Muscle of leg (tissue), 11 donors: ENCODE data around the gene TMC6. TPM values are rescaled to one million over a fixed set of nuclear protein-coding genes. Genes with fewer than 3 reads are reported as not detected.

Experiments
- DNase-seq: peaks from one replicate; pipeline ENCODE4 v3.0.0; 2013
- H3K27ac ChIP-seq: one replicate; pipeline ENCODE4 v1.5.1; 2013; ENCODE audit warnings: mild to moderate bottlenecking, low read length, control low read depth
- H3K27me3 ChIP-seq: one replicate; pipeline ENCODE4 v1.6.1; 2013; ENCODE audit warnings: low read length; ENCODE audit not compliant: control insufficient read depth, insufficient read depth
- H3K36me3 ChIP-seq: one replicate; pipeline ENCODE4 v1.6.1; 2013; ENCODE audit warnings: low read length; ENCODE audit not compliant: control insufficient read depth, insufficient read depth
- H3K4me1 ChIP-seq: one replicate; pipeline ENCODE4 v1.6.1; 2013; ENCODE audit warnings: low read length; ENCODE audit not compliant: control insufficient read depth, insufficient read depth
- H3K4me3 ChIP-seq: one replicate; pipeline ENCODE4 v1.5.1; 2013; ENCODE audit warnings: low read length, control low read depth
- H3K9me3 ChIP-seq: replicated peaks from 2 replicates; pipeline ENCODE4 v1.6.1; 2013; ENCODE audit warnings: low read depth, low read length; ENCODE audit not compliant: control insufficient read depth
- WGBS: methylation state at CpG from one replicate; pipeline ENCODE4 v1.1.5; 2013; ENCODE audit warnings: missing lambda C conversion rate; ENCODE audit not compliant: insufficient coverage; 5-methylcytosine and 5-hydroxymethylcytosine counted together
- polyA plus RNA-seq, 8 donors: library from polyadenylated mRNA; unstranded; fragments of 120-200 nt; gene quantifications; one replicate each; pipeline versions ENCODE4 v1.2.1 to v1.2.3, GENCODE V29; 2013; ENCODE audit warnings: inconsistent platforms in 1 of 8, low replicate concordance in 1 of 8; ENCODE audit not compliant: insufficient read length in 8 of 8, insufficient read depth in 1 of 8
- total RNA-seq: library from RNA; stranded (reverse); fragments of 120-200 nt; gene quantifications from one replicate; pipeline ENCODE4 v1.2.4, GENCODE V29; 2013

The TMC6 gene
- total and polyA plus RNA-seq, 9 donors = 21.6 to 40.7 (median 26.1) TPM

DNA sequence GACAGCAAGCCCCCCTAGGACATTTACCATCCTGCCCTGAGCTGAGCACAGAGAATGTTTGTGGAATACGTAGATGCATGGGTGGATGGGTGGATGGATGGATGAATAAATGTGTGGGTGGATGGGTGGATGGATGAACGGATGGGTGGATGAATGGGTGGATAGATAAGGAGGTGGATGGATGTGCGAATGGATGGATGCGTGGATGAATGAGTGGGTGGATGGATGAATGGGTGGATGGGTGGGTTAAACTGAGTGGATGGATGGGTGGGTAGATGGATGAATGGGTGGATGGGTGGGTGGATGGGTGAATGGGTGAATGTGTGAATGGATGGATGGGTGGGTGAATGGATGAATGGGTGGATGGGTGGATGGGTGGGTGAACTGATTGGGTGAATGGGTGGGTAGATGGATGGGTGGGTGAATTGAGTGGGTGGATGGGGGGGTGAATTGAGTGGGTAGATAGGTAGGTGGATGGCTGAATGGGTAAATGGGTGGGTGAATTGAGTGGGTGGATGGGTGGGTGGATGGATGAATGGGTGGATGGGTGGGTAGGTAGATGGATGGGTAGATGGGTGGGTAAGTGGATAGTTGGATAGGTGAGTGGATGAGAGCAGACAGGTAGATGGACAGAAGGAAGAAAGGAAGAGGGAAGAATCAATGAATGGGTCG is 5.2 kb downstream of the TMC6 start:
- H3K4me1 ChIP-seq = peaks cover 45% of the 10 kb centered on the region
- H3K27me3 ChIP-seq = peaks cover 2% of the 10 kb centered on the region
- no peaks in the 10 kb centered on the region for H3K9me3 ChIP-seq
- H3K4me3 ChIP-seq = no peak overlapping the region
- H3K36me3 ChIP-seq = peaks cover 53% of the 10 kb centered on the region
- no peak for DNase-seq
- 94% methylated on average over 5 of the region's 5 CpGs for WGBS
- no peak overlapping the region for H3K27ac ChIP-seq

DNA sequence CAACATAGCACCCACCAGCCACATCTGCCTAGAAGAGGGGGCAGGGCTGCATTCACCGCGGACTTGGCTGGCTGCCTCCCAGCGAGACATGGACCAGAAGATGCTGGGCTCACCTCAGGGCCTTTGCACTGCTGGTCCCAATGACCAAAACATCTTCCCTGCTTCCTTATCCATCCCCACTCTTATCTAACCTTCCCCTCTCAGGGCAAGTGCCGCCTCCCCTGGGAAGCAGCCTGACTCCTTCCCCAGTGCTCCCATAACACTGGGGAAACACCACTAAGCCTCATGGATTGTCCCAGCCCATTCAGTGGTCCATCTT is 5.7 kb downstream of the TMC6 start:
- Histone ChIP-seq H3K27ac (no peak overlapping the region), H3K4me3 (no peak overlapping the region), H3K4me1 (peaks cover 41% of the 10 kb centered on the region), H3K9me3 (no peaks in the 10 kb centered on the region), H3K36me3 (peaks cover 54% of the 10 kb centered on the region), H3K27me3 (peaks cover 2% of the 10 kb centered on the region)
- 69% methylated on average over 4 of the region's 4 CpGs for WGBS
- no peak for DNase-seq

DNA sequence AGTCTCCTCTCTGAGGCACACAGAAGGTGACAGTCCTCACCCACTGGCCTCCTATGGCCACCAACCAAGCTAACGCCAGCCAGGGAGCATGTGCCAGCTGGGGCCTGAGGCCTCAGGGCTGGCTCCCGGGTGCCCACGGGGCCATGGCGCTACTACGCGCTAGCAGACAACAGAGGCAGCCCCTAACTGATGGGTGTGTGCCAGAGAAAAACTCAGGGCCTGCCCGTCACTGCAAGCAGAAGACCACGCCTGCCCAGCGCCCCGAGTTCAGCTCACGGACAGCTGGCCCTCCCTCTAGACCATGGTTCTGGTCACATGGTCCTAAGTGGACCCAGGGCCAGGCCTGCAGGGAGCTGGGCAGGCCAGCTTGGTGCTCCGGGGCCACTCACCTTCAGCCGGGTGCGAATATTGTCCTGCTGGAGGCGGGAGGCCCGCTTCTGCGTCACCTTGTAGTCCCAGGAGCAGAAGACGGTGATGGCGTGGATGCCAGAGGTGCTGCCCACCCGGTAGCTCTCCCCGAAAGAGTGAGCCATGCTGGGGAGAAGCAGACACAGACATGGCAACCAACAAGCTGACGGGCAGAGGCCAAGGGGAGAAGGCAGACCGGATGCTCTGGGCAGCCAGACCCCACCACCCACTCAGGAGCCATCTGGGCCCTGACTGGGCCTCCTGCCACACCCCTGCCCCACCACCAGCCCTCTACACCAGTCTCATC is 6.2 kb downstream of the TMC6 start:
- no peaks in the 10 kb centered on the region for H3K9me3 ChIP-seq
- no peak overlapping the region for H3K4me3 ChIP-seq
- H3K4me1 ChIP-seq = peaks cover 35% of the 10 kb centered on the region
- peaks cover 58% of the 10 kb centered on the region for H3K36me3 ChIP-seq
- DNase-seq = no peak
- 87% methylated on average over 22 of the region's 23 CpGs for WGBS
- H3K27ac ChIP-seq = no peak overlapping the region
- H3K27me3 ChIP-seq = no peaks in the 10 kb centered on the region

GRCh38 chr17:78121801-78122215 is 6.7 kb downstream of the TMC6 start:
- Histone ChIP-seq H3K36me3 (peaks cover 61% of the 10 kb centered on the region), H3K27ac (no peak overlapping the region), H3K4me3 (no peak overlapping the region), H3K9me3 (no peaks in the 10 kb centered on the region), H3K27me3 (no peaks in the 10 kb centered on the region), H3K4me1 (peaks cover 30% of the 10 kb centered on the region)
- WGBS = 68% methylated on average over 11 of the region's 11 CpGs
- no peak for DNase-seq

GRCh38 chr17:78120971-78121800 is 7.4 kb downstream of the TMC6 start:
- H3K4me1 ChIP-seq = peaks cover 24% of the 10 kb centered on the region

DNA sequence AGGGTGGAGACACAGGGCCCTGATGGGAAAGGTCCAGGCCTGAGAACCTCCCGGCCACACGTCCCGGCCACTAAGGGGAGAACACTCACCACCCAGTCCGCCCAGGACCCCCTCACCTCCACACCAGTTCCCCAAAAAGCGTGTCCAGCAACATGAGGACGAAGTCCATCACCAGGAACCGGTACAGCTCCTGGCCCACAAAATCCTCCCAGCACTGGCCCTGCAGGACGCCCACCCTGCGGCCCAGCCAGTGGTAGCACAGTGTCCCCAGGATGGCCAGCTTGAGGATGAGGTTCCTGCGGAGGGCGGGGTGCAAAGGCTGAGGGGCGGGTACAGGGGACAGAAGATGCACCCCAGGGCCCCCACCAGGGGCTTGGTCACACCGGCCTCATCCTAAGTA is 8.0 kb downstream of the TMC6 start:
- H3K27ac ChIP-seq = no peak overlapping the region
- H3K9me3 ChIP-seq = no peaks in the 10 kb centered on the region
- H3K27me3 ChIP-seq = no peaks in the 10 kb centered on the region
- H3K36me3 ChIP-seq = peaks cover 56% of the 10 kb centered on the region
- no peak for DNase-seq
- 97% methylated on average over 10 of the region's 13 CpGs for whole genome bisulfite sequencing
- H3K4me1 ChIP-seq = peaks cover 18% of the 10 kb centered on the region
- no peak overlapping the region for H3K4me3 ChIP-seq

More at GRCh38 chr17:78120971-78121800, 7.4 kb downstream of the TMC6 start:
- Histone ChIP-seq H3K4me3 (no peak overlapping the region), H3K36me3 (peaks cover 61% of the 10 kb centered on the region), H3K9me3 (no peaks in the 10 kb centered on the region), H3K27ac (no peak overlapping the region), H3K27me3 (no peaks in the 10 kb centered on the region)
- WGBS = 79% methylated on average over 33 of the region's 35 CpGs
- DNase-seq = no peak

GRCh38 chr17:78118801-78119241 is 9.7 kb downstream of the TMC6 start:
- H3K9me3 ChIP-seq = no peaks in the 10 kb centered on the region
- WGBS = 74% methylated on average over 10 of the region's 14 CpGs
- H3K36me3 ChIP-seq = peaks cover 43% of the 10 kb centered on the region
- no peaks in the 10 kb centered on the region for H3K27me3 ChIP-seq
- no peak overlapping the region for H3K4me3 ChIP-seq
- DNase-seq = no peak
- no peak overlapping the region for H3K27ac ChIP-seq
- H3K4me1 ChIP-seq = peaks cover under 1% of the 10 kb centered on the region

- H3K36me3 ChIP-seq = peaks cover 32% of the 10 kb centered on the region
- H3K4me3 ChIP-seq = no peak overlapping the region
- H3K27ac ChIP-seq = no peak overlapping the region
- H3K9me3 ChIP-seq = no peaks in the 10 kb centered on the region
- DNase-seq = no peak
- 59% methylated on average over 33 of the region's 41 CpGs for WGBS
- no peaks in the 10 kb centered on the region for H3K27me3 ChIP-seq
- peaks cover 8% of the 10 kb centered on the region for H3K4me1 ChIP-seq
Observed at GRCh38 chr17:78117027-78117981, 11.3 kb downstream of the TMC6 start.

DNA sequence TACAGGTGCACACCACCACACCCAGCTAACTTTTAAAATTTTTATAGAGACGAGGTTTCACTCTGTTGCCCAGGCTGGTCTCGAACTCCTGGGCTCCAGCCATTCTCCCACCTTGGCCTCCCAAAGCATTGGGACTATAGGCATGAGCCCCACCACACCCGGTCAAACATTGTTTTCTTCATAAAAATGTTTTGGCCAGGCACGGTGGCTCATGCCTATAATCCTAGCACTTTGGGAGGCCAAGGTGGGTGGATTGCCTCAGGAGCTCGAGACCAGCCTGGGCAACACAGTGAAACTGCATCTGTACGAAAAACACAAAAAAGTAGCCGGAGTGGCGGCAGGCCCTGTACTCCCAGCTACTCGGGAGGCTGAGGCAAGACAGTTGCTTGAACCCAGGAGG is 12.1 kb downstream of the TMC6 start:
- peaks cover 9% of the 10 kb centered on the region for H3K4me1 ChIP-seq
- no peaks in the 10 kb centered on the region for H3K27me3 ChIP-seq
- no peak overlapping the region for H3K27ac ChIP-seq
- no peak for DNase-seq
- H3K9me3 ChIP-seq = no peaks in the 10 kb centered on the region
- peaks cover 34% of the 10 kb centered on the region for H3K36me3 ChIP-seq
- 91% methylated on average over 8 of the region's 9 CpGs for WGBS
- H3K4me3 ChIP-seq = no peak overlapping the region
